Gastroesophageal sphincter (tissue), 4 donors: ENCODE results near the gene EFCAB3. TPM values are rescaled to one million over a fixed set of nuclear protein-coding genes. Genes with fewer than 3 reads are reported as not detected.
"Not testable (repeated sequence)": the region's sequence is repeated elsewhere in the genome, so short reads cannot be mapped to it uniquely, and the experiment has no call there.

Experiments
- ATAC-seq: fragments of 150-250 bp; one replicate; pipeline ENCODE4 v1.9.1; 2016; ENCODE audit warnings: mild to moderate bottlenecking, moderate library complexity
- H3K27ac ChIP-seq, 4 donors: fragments of 200-600 bp; sonication (generic) in 3 of 4; 1 replicate in 3 of 4; 2 replicates in 1 of 4; pipeline ENCODE4 v1.5.1; 2016 to 2019
- H3K27me3 ChIP-seq: fragments of 200-600 bp; sonication (generic); one replicate; pipeline ENCODE4 v1.5.1; 2019
- H3K36me3 ChIP-seq, 2 donors: fragments of 200-600 bp; sonication (generic); one replicate each; pipeline ENCODE4 v1.5.1; 2019; ENCODE audit warnings: control low read depth in 1 of 2
- H3K4me1 ChIP-seq, 3 donors: fragments of 200-600 bp; sonication (generic); 1 replicate in 2 of 3; 2 replicates in 1 of 3; pipeline ENCODE4 v1.5.1; 2016 to 2019; ENCODE audit warnings: control low read depth in 2 of 3
- H3K4me3 ChIP-seq, 2 donors: fragments of 200-600 bp; sonication (generic); one replicate each; pipeline ENCODE4 v1.5.1; 2019; ENCODE audit warnings: mild to moderate bottlenecking in 1 of 2, moderate library complexity in 1 of 2
- H3K9me3 ChIP-seq, 3 donors: fragments of 200-600 bp; sonication (generic); one replicate each; pipeline ENCODE4 v1.5.1; 2017 to 2019; ENCODE audit warnings: control low read depth in 2 of 3
- CTCF ChIP-seq, 4 experiments: fragments of 200-600 bp in 2 of 4; fragments of 450-650 bp in 2 of 4; sonication (generic) in 1 of 4; IDR thresholded peaks; one replicate each; pipeline ENCODE4 v1.5.1; 2017 to 2019; ENCODE audit warnings: antibody characterized with exemption in 4 of 4, mild to moderate bottlenecking in 2 of 4, moderate library complexity in 2 of 4
- EP300 ChIP-seq: sonication (generic); formaldehyde crosslinking; IDR thresholded peaks from one replicate; pipeline ENCODE4 v1.6.1; 2017; ENCODE audit warnings: antibody characterized with exemption, mild to moderate bottlenecking
- POLR2A ChIP-seq, 2 donors: fragments of 450-650 bp; IDR thresholded peaks; one replicate each; pipeline ENCODE4 v1.6.1; 2017; ENCODE audit warnings: antibody characterized with exemption in 2 of 2, mild to moderate bottlenecking in 2 of 2, moderate library complexity in 1 of 2
- POLR2AphosphoS5 ChIP-seq: sonication (generic); formaldehyde crosslinking; IDR thresholded peaks from one replicate; pipeline ENCODE4 v1.6.1; 2017; ENCODE audit warnings: antibody characterized with exemption
- WGBS, 2 donors: methylation state at CpG; one replicate each; pipeline ENCODE4 v1.1.5; 2018; ENCODE audit warnings: low coverage in 1 of 2; 5-methylcytosine and 5-hydroxymethylcytosine counted together
- total RNA-seq, 4 donors: library from RNA; depleted of rRNA; stranded (reverse); fragments of >200 nt; gene quantifications; one replicate each; pipeline ENCODE4 v1.1.0, GENCODE V29; 2016

The EFCAB3 gene
- total RNA-seq, 4 donors from 2014 or later, result not detected

- no CpG with 5 or more reads among the region's 18 CpGs for WGBS, 2 donors
- Histone ChIP-seq H3K4me3 (no peak overlapping the region), H3K4me1 (no peaks in the 10 kb centered on the region), H3K27me3 (peaks cover 10% of the 10 kb centered on the region), H3K27ac (no peak overlapping the region), H3K36me3 (no peaks in the 10 kb centered on the region), H3K9me3 (no peaks in the 10 kb centered on the region)
- TF ChIP-seq CTCF (IDR thresholded peaks at IDR 0.05) (no peak), POLR2AphosphoS5 (no peak), POLR2A (IDR thresholded peaks at IDR 0.05) (no peak), EP300 (no peak)
- ATAC-seq, result no peak
Observed at GRCh38 chr17:62381561-62381960, 1.2 kb downstream of the EFCAB3 start.

DNA sequence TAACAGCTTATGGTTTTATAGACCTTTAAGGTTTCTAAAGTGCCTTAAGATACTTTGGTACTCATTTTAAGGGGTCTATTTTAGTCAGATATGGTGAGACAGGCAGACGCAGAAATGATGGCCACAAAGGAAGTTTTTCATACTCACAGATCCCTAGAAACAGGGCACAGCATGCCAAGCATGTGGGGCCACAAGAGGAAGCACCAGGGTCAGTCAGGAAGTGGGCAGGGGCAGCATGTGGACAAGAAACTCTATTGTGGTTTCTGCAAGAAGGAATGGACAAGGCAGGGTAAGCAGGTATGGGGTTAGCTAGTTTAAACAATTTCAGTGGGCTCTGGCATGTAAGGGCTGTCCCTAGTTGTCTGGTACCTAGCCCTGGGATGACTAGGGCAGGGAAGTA, 8.5 kb downstream of the EFCAB3 start:
- Histone ChIP-seq H3K4me1 (no peaks in the 10 kb centered on the region), H3K27ac (no peak overlapping the region), H3K9me3 (no peaks in the 10 kb centered on the region), H3K4me3 (no peak overlapping the region), H3K27me3 (peaks cover 37% of the 10 kb centered on the region), H3K36me3 (no peaks in the 10 kb centered on the region)
- no peak for ATAC-seq
- no peak for TF ChIP-seq POLR2AphosphoS5
- no peak for TF ChIP-seq CTCF (IDR thresholded peaks at IDR 0.05)
- TF ChIP-seq EP300, result no peak
- no peak for TF ChIP-seq POLR2A (IDR thresholded peaks at IDR 0.05)
- 63 to 67% methylated on average over 1 of the region's 1 CpG for WGBS, 2 donors

DNA sequence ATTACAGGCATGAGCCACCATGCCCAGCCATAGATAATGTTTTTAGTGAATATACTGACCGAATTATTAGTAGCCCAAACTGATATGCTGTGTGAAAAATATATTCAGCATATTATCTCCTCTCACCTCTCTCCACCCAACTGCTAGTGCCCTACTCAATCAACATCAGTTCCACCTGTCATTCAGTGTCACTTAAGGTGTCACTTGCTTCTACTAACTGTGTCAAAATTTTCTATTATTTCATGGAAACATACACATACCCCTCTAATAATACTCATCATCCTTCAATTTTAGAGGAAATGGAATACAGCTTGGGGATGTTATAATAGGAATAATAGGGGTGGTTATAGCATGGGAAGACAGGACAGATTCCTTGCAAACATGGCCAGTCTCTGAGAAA, 12.6 kb downstream of the EFCAB3 start:
- no peaks in the 10 kb centered on the region for H3K36me3 ChIP-seq
- no peak overlapping the region for H3K4me3 ChIP-seq
- peaks cover 35% of the 10 kb centered on the region for H3K27me3 ChIP-seq
- no peak overlapping the region for H3K27ac ChIP-seq
- no peak for ATAC-seq
- no peaks in the 10 kb centered on the region for H3K4me1 ChIP-seq
- 71 to 92% methylated on average over 1 of the region's 1 CpG for WGBS, 2 donors
- TF ChIP-seq EP300, result no peak
- TF ChIP-seq POLR2AphosphoS5, result no peak
- no peak for TF ChIP-seq CTCF (IDR thresholded peaks at IDR 0.05)
- no peak for TF ChIP-seq POLR2A (IDR thresholded peaks at IDR 0.05)
- H3K9me3 ChIP-seq, result no peaks in the 10 kb centered on the region

DNA sequence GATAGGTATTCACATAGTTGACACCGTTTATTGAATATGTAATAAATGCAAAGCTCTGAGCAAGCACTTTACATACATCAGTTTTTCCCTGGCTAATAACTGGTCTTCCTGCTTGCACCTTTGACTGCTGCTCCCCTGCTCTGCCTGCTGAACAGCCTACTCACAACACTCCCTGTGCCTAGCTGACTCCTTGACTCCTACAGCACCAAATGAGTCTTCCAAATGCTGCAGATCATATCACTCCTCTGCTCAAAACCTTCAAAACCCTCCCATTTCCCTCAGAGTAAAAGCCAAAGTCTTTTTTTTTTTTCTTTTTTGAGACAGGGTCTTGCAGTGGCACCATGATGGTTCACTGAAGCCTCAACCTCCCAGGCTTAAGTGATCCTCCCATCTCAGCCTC, 18.5 kb downstream of the EFCAB3 start:
- no peak for ATAC-seq
- Histone ChIP-seq H3K9me3 (no peaks in the 10 kb centered on the region), H3K4me3 (no peak overlapping the region), H3K4me1 (no peaks in the 10 kb centered on the region), H3K36me3 (no peaks in the 10 kb centered on the region), H3K27me3 (peaks cover 15% of the 10 kb centered on the region), H3K27ac (no peak overlapping the region)
- no peak for TF ChIP-seq POLR2A (IDR thresholded peaks at IDR 0.05)
- WGBS, 2 donors, result 90 to 92% methylated on average over 1 of the region's 1 CpG

DNA sequence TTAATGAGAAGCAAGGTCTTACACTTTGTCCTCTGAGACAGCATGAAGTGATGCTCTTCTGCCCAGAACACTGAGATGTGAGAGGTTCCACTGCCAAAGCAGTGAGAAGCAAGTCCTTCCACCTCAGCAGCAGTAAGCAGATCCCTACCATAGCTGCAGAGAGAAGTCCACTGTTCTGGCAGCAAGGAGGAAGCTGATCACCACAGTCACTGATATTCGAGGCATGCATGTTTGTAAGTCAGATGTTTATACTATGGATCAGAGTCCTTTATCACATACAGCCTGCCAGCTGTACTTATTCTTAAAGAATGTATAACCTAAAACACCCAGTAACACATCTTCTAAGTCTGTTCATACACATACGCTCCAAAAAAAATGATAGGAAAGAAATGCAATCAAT, 25.1 kb downstream of the EFCAB3 start:
- Histone ChIP-seq H3K27me3 (peaks cover 25% of the 10 kb centered on the region), H3K27ac (no peak overlapping the region), H3K4me1 (no peaks in the 10 kb centered on the region), H3K36me3 (no peaks in the 10 kb centered on the region), H3K9me3 (no peaks in the 10 kb centered on the region), H3K4me3 (no peak overlapping the region)
- ATAC-seq, result no peak
- TF ChIP-seq CTCF (IDR thresholded peaks at IDR 0.05) (no peak), POLR2AphosphoS5 (no peak), EP300 (no peak), POLR2A (IDR thresholded peaks at IDR 0.05) (no peak)
- WGBS, 2 donors, result 10 to 13% methylated on average over 2 of the region's 2 CpGs

GRCh38 chr17:62413090-62413489, 32.7 kb downstream of the EFCAB3 start:
- H3K9me3 ChIP-seq, H3K27me3 ChIP-seq, H3K4me1 ChIP-seq, H3K27ac ChIP-seq, ATAC-seq, H3K36me3 ChIP-seq, H3K4me3 ChIP-seq: not testable (repeated sequence)
- WGBS, 2 donors, result 82 to 90% methylated on average over 1 of the region's 1 CpG
